Muscle of leg (tissue), 11 donors: ENCODE measurements around the gene SIPA1. TPM values are rescaled to one million over a fixed set of nuclear protein-coding genes. Genes with fewer than 3 reads are reported as not detected.

ENCODE experiments used
- DNase-seq: peaks from one replicate; pipeline ENCODE4 v3.0.0; 2013
- H3K27ac ChIP-seq: one replicate; pipeline ENCODE4 v1.5.1; 2013; ENCODE audit warnings: mild to moderate bottlenecking, low read length, control low read depth
- H3K27me3 ChIP-seq: one replicate; pipeline ENCODE4 v1.6.1; 2013; ENCODE audit warnings: low read length; ENCODE audit not compliant: control insufficient read depth, insufficient read depth
- H3K36me3 ChIP-seq: one replicate; pipeline ENCODE4 v1.6.1; 2013; ENCODE audit warnings: low read length; ENCODE audit not compliant: control insufficient read depth, insufficient read depth
- H3K4me1 ChIP-seq: one replicate; pipeline ENCODE4 v1.6.1; 2013; ENCODE audit warnings: low read length; ENCODE audit not compliant: control insufficient read depth, insufficient read depth
- H3K4me3 ChIP-seq: one replicate; pipeline ENCODE4 v1.5.1; 2013; ENCODE audit warnings: low read length, control low read depth
- H3K9me3 ChIP-seq: replicated peaks from 2 replicates; pipeline ENCODE4 v1.6.1; 2013; ENCODE audit warnings: low read depth, low read length; ENCODE audit not compliant: control insufficient read depth
- WGBS: methylation state at CpG from one replicate; pipeline ENCODE4 v1.1.5; 2013; ENCODE audit warnings: missing lambda C conversion rate; ENCODE audit not compliant: insufficient coverage; 5-methylcytosine and 5-hydroxymethylcytosine counted together
- polyA plus RNA-seq, 8 donors: library from polyadenylated mRNA; unstranded; fragments of 120-200 nt; gene quantifications; one replicate each; pipeline versions ENCODE4 v1.2.1 to v1.2.3, GENCODE V29; 2013; ENCODE audit warnings: inconsistent platforms in 1 of 8, low replicate concordance in 1 of 8; ENCODE audit not compliant: insufficient read length in 8 of 8, insufficient read depth in 1 of 8
- total RNA-seq: library from RNA; stranded (reverse); fragments of 120-200 nt; gene quantifications from one replicate; pipeline ENCODE4 v1.2.4, GENCODE V29; 2013

Gene SIPA1
- total and polyA plus RNA-seq, 9 donors: 27.7 to 49.6 (median 39.5) TPM

DNA sequence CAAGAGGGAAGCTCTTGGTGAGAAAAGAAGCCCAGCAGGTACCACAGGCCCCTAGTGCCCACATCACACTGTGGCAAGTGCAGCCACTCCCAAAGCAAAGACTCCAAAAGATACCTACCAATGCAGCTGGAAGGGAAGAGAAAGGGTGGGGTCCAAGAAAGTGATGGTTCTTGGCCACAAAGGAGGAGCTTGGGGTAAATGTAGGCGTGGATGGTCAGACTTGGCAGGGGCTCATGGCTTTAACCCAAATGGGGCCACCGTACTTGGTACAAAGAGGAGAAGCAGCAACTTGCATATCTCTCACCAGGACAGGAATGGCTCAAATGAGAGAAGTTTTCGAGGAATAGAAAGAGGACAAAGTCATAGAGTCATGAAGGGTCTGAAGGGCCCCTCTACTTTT lies 28.7 kb upstream of the SIPA1 start:
- peaks cover 63% of the 10 kb centered on the region for H3K36me3 ChIP-seq
- H3K27ac ChIP-seq: no peak overlapping the region
- no peak overlapping the region for H3K4me3 ChIP-seq
- 44% methylated on average over 2 of the region's 3 CpGs for WGBS
- no peaks in the 10 kb centered on the region for H3K27me3 ChIP-seq
- peaks cover 66% of the 10 kb centered on the region for H3K4me1 ChIP-seq
- no peak for DNase-seq
- H3K9me3 ChIP-seq: no peaks in the 10 kb centered on the region

DNA sequence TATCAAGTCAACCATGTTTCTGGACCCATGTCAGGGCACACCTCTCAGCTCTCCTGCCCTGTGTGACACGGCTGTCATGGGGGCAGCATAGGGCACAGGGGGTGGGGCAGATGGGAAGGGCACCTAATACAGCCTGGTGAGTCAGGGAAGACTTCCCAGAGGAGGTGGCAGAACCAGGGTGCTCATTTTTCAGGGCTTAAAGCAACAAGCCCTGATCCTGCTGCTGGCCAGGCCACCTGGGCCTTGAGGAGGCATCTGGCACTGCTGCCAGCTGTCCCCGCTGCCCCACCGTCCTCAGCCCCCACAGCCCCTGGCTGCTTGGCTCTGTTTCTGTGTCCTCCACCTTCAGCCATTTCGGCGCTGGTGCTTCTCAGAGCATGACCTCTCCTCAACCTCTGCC lies 28.2 kb upstream of the SIPA1 start:
- 89% methylated on average over 4 of the region's 5 CpGs for WGBS
- no peak for DNase-seq
- Histone ChIP-seq H3K36me3 (peaks cover 58% of the 10 kb centered on the region), H3K4me3 (no peak overlapping the region), H3K4me1 (peaks cover 65% of the 10 kb centered on the region), H3K9me3 (no peaks in the 10 kb centered on the region), H3K27me3 (no peaks in the 10 kb centered on the region), H3K27ac (no peak overlapping the region)

DNA sequence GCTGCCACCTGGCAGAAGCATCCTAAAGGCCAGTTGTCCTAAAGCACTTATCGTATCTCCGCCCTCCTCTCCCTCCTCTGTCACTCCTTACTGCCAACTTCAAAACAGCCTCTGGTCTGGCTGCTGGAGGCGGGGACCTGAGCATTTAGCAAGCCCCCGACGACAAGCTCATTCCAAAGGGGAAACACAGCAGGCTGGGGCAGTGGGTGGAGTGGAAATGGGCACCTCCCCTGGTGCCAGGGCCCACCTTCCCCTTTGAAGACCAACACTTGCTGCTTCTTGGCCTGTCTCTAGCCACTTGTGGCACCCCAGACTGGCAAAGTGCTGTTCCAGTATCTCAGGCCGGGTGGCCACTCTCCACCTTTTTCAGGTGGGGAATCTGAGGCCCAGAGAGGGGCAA lies 27.5 kb upstream of the SIPA1 start:
- Histone ChIP-seq H3K36me3 (peaks cover 51% of the 10 kb centered on the region), H3K27me3 (no peaks in the 10 kb centered on the region), H3K27ac (peak overlapping the region; percentile 33), H3K4me1 (peaks cover 63% of the 10 kb centered on the region), H3K4me3 (peak overlapping the region; percentile 73), H3K9me3 (no peaks in the 10 kb centered on the region)
- 56% methylated on average over 3 of the region's 6 CpGs for WGBS
- DNase-seq: no peak

DNA sequence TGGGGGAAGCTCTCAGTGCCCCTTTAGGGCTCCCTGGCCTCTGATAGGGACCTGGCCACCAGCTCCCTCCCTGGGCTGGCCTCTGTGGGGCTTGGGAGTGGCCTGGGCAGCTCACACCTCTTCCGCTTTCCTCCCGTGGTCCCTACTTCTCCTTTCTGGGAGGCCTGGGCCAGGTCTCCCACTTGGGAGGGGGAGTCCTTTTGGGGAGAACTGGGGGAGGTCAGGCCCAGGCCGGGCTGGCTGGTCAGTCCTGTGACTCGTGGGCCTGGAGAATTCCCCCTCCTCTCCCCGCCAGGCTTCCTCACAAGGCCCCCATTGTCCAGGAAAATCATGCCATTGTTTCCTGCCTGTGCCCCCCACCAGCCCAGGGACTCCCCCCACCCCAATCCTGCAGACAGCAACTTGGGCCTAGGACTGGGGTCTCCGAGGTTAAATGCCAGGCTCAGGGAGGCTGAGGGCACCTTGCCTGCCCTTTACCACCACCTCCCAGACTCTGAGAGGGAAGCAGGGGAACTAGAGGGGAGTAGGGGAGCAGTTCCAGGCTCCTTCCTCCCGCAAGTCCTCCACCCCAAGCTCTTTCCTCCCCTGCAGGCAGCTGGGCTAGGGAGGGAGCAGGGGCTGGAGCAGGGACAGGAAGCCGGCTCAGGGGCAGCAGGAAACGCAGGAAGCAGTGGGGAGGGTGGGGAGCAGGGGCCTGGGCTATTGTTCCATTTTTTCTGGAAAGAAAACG lies 26.7 kb upstream of the SIPA1 start:
- H3K9me3 ChIP-seq: no peaks in the 10 kb centered on the region
- H3K4me3 ChIP-seq: peak overlapping the region; percentile 73
- peaks cover 44% of the 10 kb centered on the region for H3K36me3 ChIP-seq
- 33% methylated on average over 3 of the region's 10 CpGs for whole genome bisulfite sequencing
- H3K27me3 ChIP-seq: no peaks in the 10 kb centered on the region
- DNase-seq: peak; percentile 76
- H3K4me1 ChIP-seq: peaks cover 64% of the 10 kb centered on the region
- H3K27ac ChIP-seq: peak overlapping the region; percentile 94

DNA sequence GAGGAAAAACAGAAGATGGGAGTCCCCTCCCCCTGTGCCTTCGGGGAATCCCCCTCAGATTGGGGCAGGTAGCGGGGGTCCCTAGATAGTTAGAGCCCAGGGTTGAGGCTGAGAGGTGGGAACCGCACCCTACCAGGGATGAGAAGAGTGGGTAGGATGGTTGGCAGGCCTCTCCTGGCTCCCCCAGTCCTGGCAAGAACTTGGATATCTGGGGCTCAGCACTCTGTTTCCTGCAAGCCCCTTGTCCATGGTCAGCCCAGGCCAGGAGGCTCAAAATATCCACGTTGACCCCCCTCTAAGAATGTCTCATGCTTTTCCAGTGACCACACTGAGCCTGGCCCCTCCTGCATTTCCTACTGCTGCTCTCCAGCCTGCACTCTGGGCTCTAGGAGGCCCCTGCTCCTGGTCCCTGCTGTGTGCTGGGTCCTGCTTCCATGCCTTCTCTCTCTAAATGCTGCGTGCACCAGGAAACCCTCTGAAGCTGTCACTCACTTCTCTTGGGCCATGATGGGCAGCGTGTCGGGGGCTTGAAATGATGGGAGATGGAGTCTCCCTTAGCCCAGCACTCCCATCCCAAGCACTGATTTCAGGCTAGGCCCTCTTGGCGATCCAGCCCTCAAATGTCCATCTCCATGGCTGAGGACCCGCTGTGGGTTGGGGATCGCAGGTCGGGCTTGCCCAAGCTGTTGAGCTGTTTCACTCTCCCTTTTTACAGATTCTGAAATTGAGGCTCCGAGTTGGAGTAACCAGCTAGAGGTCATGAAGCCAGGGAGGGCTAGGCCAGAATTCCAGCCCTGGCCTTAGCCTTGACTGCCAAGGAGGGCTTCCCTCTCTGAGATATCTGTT lies 25.9 kb upstream of the SIPA1 start:
- peak; percentile 47 for DNase-seq
- 68% methylated on average over 7 of the region's 12 CpGs for WGBS
- no peaks in the 10 kb centered on the region for H3K9me3 ChIP-seq
- H3K4me3 ChIP-seq: peak overlapping the region; percentile 73
- peak overlapping the region; percentile 94 for H3K27ac ChIP-seq
- H3K36me3 ChIP-seq: peaks cover 45% of the 10 kb centered on the region
- peaks cover 66% of the 10 kb centered on the region for H3K4me1 ChIP-seq
- H3K27me3 ChIP-seq: no peaks in the 10 kb centered on the region

DNA sequence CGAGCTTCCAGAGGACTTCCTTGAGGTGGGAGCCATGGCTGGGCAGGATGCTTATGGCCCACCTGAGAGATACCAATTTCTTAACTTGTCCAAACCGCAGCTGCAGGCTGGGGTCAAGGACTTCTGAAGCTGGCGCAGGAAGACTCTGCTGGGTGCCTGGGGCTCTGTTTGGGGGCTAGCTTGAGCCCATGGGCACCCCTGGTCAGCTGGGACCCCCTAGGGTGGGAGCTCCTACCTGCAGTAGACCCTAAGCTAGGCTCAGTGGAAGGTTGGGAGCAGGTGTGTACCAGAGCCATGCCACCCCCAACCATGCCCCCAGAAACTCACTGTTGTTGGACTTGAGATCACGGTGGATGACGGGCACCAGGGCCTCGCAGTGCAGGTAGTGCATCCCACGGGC lies 25.2 kb upstream of the SIPA1 start:
- peak overlapping the region; percentile 73 for H3K4me3 ChIP-seq
- WGBS: 60% methylated on average over 6 of the region's 7 CpGs
- no peaks in the 10 kb centered on the region for H3K9me3 ChIP-seq
- no peaks in the 10 kb centered on the region for H3K27me3 ChIP-seq
- peaks cover 49% of the 10 kb centered on the region for H3K36me3 ChIP-seq
- H3K4me1 ChIP-seq: peaks cover 65% of the 10 kb centered on the region
- no peak for DNase-seq
- peak overlapping the region; percentile 94 for H3K27ac ChIP-seq

DNA sequence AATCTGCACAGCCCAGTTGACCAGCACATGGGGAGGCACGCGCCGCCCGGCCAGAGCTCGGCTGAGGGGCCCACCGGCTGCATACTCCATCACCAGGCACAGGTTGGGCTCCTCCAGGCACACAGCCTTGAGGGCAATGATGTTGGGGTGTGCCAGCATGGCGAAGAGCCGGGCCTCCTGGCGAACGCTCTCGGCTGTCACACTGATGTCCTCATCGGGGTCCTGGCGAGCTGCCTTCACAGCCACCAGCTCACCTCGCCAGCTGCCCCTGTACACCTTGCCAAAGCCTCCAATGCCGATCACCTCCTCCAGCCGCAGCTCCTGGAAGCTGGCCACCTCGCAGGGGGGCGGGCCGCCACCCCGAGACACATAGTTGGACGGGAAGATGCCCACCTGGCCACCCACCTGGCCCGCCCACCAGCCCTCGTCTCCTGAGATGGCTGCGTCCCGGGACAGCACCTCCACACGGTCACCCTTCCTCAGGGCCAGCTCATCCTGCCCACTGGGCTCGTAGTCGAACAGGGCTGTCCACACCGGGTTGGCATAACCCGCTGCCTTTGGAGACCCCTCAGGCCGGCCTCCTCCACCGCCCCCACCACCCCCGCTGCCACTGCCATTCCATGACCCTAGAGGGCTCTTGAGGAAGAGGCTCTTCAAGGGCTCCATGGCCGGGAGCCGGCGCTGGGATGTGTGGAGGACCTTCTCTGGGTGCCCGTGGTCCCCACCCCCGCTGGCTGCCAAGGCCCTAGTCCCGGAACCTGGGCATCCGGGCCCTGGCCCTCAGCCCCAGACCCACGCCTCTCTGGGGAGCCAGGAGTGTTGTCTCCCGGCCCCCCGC lies 24.6 kb upstream of the SIPA1 start:
- peaks cover 59% of the 10 kb centered on the region for H3K4me1 ChIP-seq
- H3K9me3 ChIP-seq: no peaks in the 10 kb centered on the region
- peak overlapping the region; percentile 94 for H3K27ac ChIP-seq
- no peaks in the 10 kb centered on the region for H3K27me3 ChIP-seq
- peak; percentile 39 for DNase-seq
- H3K36me3 ChIP-seq: peaks cover 50% of the 10 kb centered on the region
- peak overlapping the region; percentile 73 for H3K4me3 ChIP-seq
- WGBS: 27% methylated on average over 32 of the region's 43 CpGs

DNA sequence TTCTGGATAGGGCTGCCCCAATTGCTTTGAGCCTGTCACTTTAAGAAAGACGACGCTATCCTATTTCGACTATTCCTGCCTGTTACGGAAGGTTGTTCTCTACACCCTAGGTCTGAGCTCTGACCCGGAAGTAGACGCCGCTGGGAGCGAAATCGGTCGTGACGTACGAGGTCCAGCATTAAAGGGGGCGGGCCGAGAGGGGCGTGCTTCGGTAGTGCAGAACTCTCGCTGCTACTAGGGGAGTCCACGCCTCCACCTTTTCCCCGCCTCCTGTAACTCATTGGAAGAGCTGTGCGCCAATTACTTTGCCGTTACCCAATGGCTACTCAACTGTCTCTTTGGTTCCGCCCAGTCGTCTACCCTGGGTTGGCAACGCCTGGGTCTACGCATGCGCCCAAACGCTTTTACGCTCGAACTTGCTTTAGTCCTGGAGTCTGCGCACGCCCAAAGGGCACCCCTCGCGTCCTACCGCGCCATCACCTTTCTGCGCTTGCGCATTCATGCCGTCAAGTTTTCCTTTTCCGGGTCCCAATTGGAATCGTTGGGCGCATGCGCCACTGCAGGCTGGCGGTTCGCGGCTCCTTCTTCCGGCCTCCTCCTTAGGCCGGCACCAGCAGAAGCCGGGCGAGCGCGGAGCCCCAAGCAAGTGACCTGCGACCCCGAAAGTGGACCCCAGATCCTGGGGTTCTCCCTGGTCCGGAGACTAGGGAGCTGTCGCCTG lies 22.5 kb upstream of the SIPA1 start, which contains the start of gene PCNX3:
PCNX3 (plus strand) TSS at position 548 of the 721 bp plus-strand sequence. CDS start 536 bp downstream, outside the sequence.
- under 1% methylated on average over 55 of the region's 55 CpGs for WGBS
- Histone ChIP-seq H3K4me1 (peaks cover 47% of the 10 kb centered on the region), H3K36me3 (peaks cover 56% of the 10 kb centered on the region), H3K4me3 (peak within 1 kb of the TSS; percentile 82), H3K27ac (peak within 1 kb of the TSS; percentile 94), H3K9me3 (no peaks in the 10 kb centered on the region), H3K27me3 (no peaks in the 10 kb centered on the region)
- peak; percentile 100 for DNase-seq

DNA sequence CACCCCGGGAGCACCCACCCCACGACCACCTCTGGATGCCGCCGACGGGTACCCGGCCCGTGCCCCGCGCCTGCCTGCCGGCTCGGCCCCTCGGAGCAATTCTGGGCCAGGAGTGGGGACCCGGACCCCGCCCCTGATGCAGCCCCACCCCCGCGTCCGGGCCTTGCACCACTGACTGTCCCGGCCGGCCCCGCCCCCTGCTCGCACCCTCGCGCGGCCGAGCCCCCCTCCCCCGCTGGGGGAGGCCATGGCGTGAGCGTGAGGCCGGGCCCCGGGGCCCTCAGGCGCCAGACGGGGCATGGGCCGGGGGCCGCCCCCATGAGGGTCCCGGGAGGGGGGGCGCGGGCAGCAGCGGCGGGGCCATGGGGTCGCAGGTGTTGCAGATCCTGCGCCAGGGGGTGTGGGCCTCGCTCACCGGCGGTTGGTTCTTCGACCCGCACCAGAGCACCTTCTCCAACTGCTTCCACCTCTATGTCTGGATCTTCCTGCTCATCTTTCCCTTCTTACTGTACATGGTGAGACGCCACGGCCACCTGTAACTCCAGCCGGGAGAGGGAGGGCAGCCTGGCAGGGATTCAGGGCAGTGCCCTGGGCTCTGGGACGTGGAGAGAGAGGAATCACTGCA lies 21.8 kb upstream of the SIPA1 start:
- Histone ChIP-seq H3K27ac (peak overlapping the region; percentile 85), H3K4me3 (peak overlapping the region; percentile 82), H3K4me1 (peaks cover 40% of the 10 kb centered on the region), H3K27me3 (no peaks in the 10 kb centered on the region), H3K9me3 (no peaks in the 10 kb centered on the region), H3K36me3 (peaks cover 57% of the 10 kb centered on the region)
- 0% methylated on average over 37 of the region's 50 CpGs for WGBS
- no peak for DNase-seq
